Caco-2 (cell line): ENCODE measurements around the gene SHLD1. TPM values are rescaled to one million over a fixed set of nuclear protein-coding genes. Genes with fewer than 3 reads are reported as not detected.

Source experiments
- BruUV-seq: library from RNA; stranded (reverse); fragments of 400-500 nt; replicated peaks from 2 replicates; lab custom pipeline; 2021; lab: Mats Ljungman, UMichigan
- CTCF ChIA-PET: fragments of 300-600 bp; sonication (Branson Sonifier 250); formaldehyde crosslinking; loops from one replicate; lab custom pipeline; 2022; ENCODE audit warnings: antibody characterized with exemption; lab: Charles Lee
- POLR2A ChIA-PET: fragments of 300-600 bp; sonication (Branson Sonifier 250); formaldehyde crosslinking; loops from one replicate; lab custom pipeline; 2022; ENCODE audit warnings: antibody characterized with exemption; lab: Charles Lee
- DNase-seq, 2 experiments: peaks; one replicate each; pipeline versions ENCODE4 v3.0.0 to v3.0.0-alpha.2; 2020 to 2022
- H3K27me3 ChIP-seq: replicated peaks from 2 replicates; pipeline ENCODE4 v1.6.0; 2011; ENCODE audit warnings: low read length; ENCODE audit not compliant: control insufficient read depth, insufficient read depth
- H3K36me3 ChIP-seq: 2 replicates; pipeline ENCODE4 v1.5.1; 2011; ENCODE audit warnings: low read length; ENCODE audit not compliant: control insufficient read depth, insufficient read depth
- H3K4me1 ChIP-seq: fragments of 250-450 bp; sonication (Bioruptor Pico); 2 replicates; pipeline ENCODE4 v1.5.1; 2020; ENCODE audit warnings: mild to moderate bottlenecking
- H3K4me3 ChIP-seq: 2 replicates; pipeline ENCODE4 v1.5.1; 2011; ENCODE audit warnings: low read depth, mild to moderate bottlenecking, control low read depth, low read length
- H3K9me3 ChIP-seq: fragments of 250-450 bp; sonication (Bioruptor Pico); 2 replicates; pipeline ENCODE4 v1.5.1; 2020; ENCODE audit warnings: mild to moderate bottlenecking, moderate library complexity
- H3K27ac Mint-ChIP-seq: one replicate; pipeline ENCODE4 v1.8.0; 2022; ENCODE audit warnings: mixed read lengths; ENCODE audit not compliant: unreplicated experiment
- H3K27me3 Mint-ChIP-seq: one replicate; pipeline ENCODE4 v1.8.0; 2022; ENCODE audit warnings: mixed read lengths; ENCODE audit not compliant: insufficient read depth, unreplicated experiment
- H3K36me3 Mint-ChIP-seq: one replicate; pipeline ENCODE4 v1.8.0; 2022; ENCODE audit warnings: mild to moderate bottlenecking, mixed read lengths; ENCODE audit not compliant: insufficient read depth, unreplicated experiment
- H3K4me1 Mint-ChIP-seq: one replicate; pipeline ENCODE4 v1.8.0; 2022; ENCODE audit warnings: low read depth, mixed read lengths; ENCODE audit not compliant: unreplicated experiment
- H3K4me3 Mint-ChIP-seq: one replicate; pipeline ENCODE4 v1.8.0; 2022; ENCODE audit warnings: mild to moderate bottlenecking, moderate library complexity, mixed read lengths; ENCODE audit not compliant: unreplicated experiment
- H3K9me3 Mint-ChIP-seq: one replicate; pipeline ENCODE4 v1.8.0; 2022; ENCODE audit warnings: mixed read lengths; ENCODE audit not compliant: unreplicated experiment
- CTCF ChIP-seq, 2 experiments: fragments of 200-600 bp in 1 of 2; IDR thresholded peaks; 1 replicate in 1 of 2; 2 replicates in 1 of 2; pipeline versions ENCODE4 v1.5.1 to v1.8.0; 2011 to 2022; ENCODE audit warnings: antibody characterized with exemption in 1 of 2, control low read depth in 1 of 2, inconsistent platforms in 1 of 2, low read depth in 1 of 2, low read length in 1 of 2, mild to moderate bottlenecking in 1 of 2, moderate library complexity in 1 of 2; ENCODE audit not compliant: insufficient read depth in 1 of 2, severe bottlenecking in 1 of 2, unreplicated experiment in 1 of 2
- intact Hi-C: fragments of 100-400 bp; cut with micrococcal nuclease; formaldehyde crosslinking; loops from one replicate; pipeline ENCODE4 v1.10.0; 2022; ENCODE audit not compliant: unreplicated experiment
- total RNA-seq: library from RNA; stranded (reverse); gene quantifications from 2 replicates; pipeline ENCODE4 v1.2.3, GENCODE V29; 2022

Gene SHLD1
- total RNA-seq, 1 experiment from 2014 or later, result 4.8 TPM

- no peak for DNase-seq
- no peaks in the 10 kb centered on the region for H3K36me3 ChIP-seq
- TF ChIP-seq CTCF (IDR thresholded peaks at IDR 0.05; ENCODE audit: insufficient read depth in 1 of 2, low read depth in 1 of 2, low read length in 1 of 2, severe bottlenecking in 1 of 2, unreplicated experiment in 1 of 2), result no peak
- H3K4me3 ChIP-seq, result no peak overlapping the region
- H3K4me1 ChIP-seq, result no peaks in the 10 kb centered on the region
- Mint-ChIP-seq H3K27ac (no peak overlapping the region), H3K4me3 (no peak overlapping the region), H3K9me3 (peaks cover 14% of the 10 kb centered on the region), H3K36me3 (no peaks in the 10 kb centered on the region), H3K27me3 (no peaks in the 10 kb centered on the region), H3K4me1 (no peaks in the 10 kb centered on the region)
- ChIA-PET CTCF (no interaction called here), POLR2A (no interaction called here)
- intact Hi-C loops, result no loop called here
- 0 out of 2 replicates have a peak, but pooled peaks cover 3% of the 10 kb centered on the region for H3K9me3 ChIP-seq
- BruUV-seq, result no TSS peak
- no peaks in the 10 kb centered on the region for H3K27me3 ChIP-seq
Observed at GRCh38 chr20:5841522-5841921, 91.3 kb downstream of the SHLD1 start.

- no peaks in the 10 kb centered on the region for H3K36me3 Mint-ChIP-seq
- no peaks in the 10 kb centered on the region for H3K27me3 Mint-ChIP-seq
- POLR2A ChIA-PET, result no interaction called here
- CTCF ChIA-PET, result no interaction called here
- no peak for TF ChIP-seq CTCF (IDR thresholded peaks at IDR 0.05; ENCODE audit: insufficient read depth in 1 of 2, low read depth in 1 of 2, low read length in 1 of 2, severe bottlenecking in 1 of 2, unreplicated experiment in 1 of 2)
- no peak for DNase-seq
- no TSS peak for BruUV-seq
- intact Hi-C loops, result no loop called here
- H3K4me1 Mint-ChIP-seq, result no peaks in the 10 kb centered on the region
- H3K36me3 ChIP-seq, result no peaks in the 10 kb centered on the region
- H3K9me3 Mint-ChIP-seq, result peaks cover 14% of the 10 kb centered on the region
- H3K9me3 ChIP-seq, result 0 out of 2 replicates have a peak, but pooled peaks cover 3% of the 10 kb centered on the region
- H3K27me3 ChIP-seq, result no peaks in the 10 kb centered on the region
- no peak overlapping the region for H3K4me3 ChIP-seq
- no peak overlapping the region for H3K27ac Mint-ChIP-seq
- no peak overlapping the region for H3K4me3 Mint-ChIP-seq
- no peaks in the 10 kb centered on the region for H3K4me1 ChIP-seq
Observed at GRCh38 chr20:5842465-5842864, 92.3 kb downstream of the SHLD1 start.

GRCh38 chr20:5843054-5843592, 92.9 kb downstream of the SHLD1 start:
- POLR2A ChIA-PET, result no interaction called here
- TF ChIP-seq CTCF (IDR thresholded peaks at IDR 0.05; ENCODE audit: insufficient read depth in 1 of 2, low read depth in 1 of 2, low read length in 1 of 2, severe bottlenecking in 1 of 2, unreplicated experiment in 1 of 2), result no peak
- Histone ChIP-seq H3K27me3 (no peaks in the 10 kb centered on the region), H3K9me3 (0 out of 2 replicates have a peak, but pooled peaks cover 3% of the 10 kb centered on the region), H3K36me3 (no peaks in the 10 kb centered on the region), H3K4me1 (no peaks in the 10 kb centered on the region), H3K4me3 (no peak overlapping the region)
- intact Hi-C loops, result no loop called here
- H3K27me3 Mint-ChIP-seq, result no peaks in the 10 kb centered on the region
- CTCF ChIA-PET, result no interaction called here
- peaks cover 14% of the 10 kb centered on the region for H3K9me3 Mint-ChIP-seq
- no peak overlapping the region for H3K27ac Mint-ChIP-seq
- no peaks in the 10 kb centered on the region for H3K4me1 Mint-ChIP-seq
- no peak overlapping the region for H3K4me3 Mint-ChIP-seq
- BruUV-seq, result no TSS peak
- DNase-seq, result no peak
- H3K36me3 Mint-ChIP-seq, result no peaks in the 10 kb centered on the region
